ENCODE measurements around the gene SAMD10.
"Not testable (repeated sequence)": the region's sequence is repeated elsewhere in the genome, so short reads cannot be mapped to it uniquely, and the experiment has no call there.

SAMD10 gene

GRCh38 chr20:64023361-64024140 lies 44.1 kb upstream of the SAMD10 start:
- DNase-seq (ENCODE audit: low read depth): no peak
- no peak overlapping the region for H3K4me3 ChIP-seq (ENCODE audit: low read depth, low read length)
- TF ChIP-seq CTCF (conservative IDR thresholded peaks at IDR 0.05; ENCODE audit: low read depth, low read length): no peak

GRCh38 chr20:64022671-64023360 lies 43.4 kb upstream of the SAMD10 start:
- no peak for DNase-seq (ENCODE audit: low read depth)
- no peak for TF ChIP-seq CTCF (conservative IDR thresholded peaks at IDR 0.05; ENCODE audit: low read depth, low read length)
- no peak overlapping the region for H3K4me3 ChIP-seq (ENCODE audit: low read depth, low read length)

DNA sequence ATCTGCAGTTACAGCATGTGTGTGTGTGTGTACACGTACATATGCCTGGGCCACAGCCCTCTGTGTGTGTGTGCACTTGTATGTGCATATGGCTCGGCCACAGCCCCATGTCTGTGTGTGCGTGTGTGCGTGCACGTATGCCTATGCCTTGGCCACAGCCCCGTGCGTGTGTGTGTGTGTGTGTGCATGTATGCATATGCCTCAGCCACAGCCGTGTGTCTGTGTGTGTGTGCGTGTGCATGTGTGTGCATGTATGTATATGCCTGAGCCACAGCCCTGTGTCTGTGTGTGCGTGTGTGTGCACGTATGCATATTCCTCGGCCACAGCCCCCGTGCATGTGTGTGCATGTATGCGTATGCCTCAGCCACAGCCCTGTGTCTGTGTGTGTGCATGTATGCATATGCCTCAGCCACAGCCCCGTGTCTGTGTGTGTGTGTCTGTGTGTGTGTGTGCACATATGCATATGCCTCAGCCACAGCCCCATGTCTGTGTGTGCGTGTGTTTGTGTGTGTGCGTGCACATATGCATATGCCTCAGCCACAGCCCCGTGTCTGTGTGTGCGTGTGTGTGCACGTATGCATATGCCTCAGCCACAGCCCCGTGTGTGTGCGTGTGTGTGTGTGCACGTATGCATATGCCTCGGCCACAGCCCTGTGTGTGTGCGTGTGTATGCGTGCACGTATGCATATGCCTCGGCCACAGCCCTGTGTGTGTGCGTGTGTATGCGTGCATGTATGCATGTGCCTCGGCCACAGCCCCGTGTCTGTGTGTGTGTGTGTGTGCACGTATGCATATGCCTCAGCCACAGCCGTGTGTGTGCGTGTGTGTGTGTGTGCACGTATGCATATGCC lies 41.9 kb upstream of the SAMD10 start:
- no peak for DNase-seq (ENCODE audit: low read depth)

DNA sequence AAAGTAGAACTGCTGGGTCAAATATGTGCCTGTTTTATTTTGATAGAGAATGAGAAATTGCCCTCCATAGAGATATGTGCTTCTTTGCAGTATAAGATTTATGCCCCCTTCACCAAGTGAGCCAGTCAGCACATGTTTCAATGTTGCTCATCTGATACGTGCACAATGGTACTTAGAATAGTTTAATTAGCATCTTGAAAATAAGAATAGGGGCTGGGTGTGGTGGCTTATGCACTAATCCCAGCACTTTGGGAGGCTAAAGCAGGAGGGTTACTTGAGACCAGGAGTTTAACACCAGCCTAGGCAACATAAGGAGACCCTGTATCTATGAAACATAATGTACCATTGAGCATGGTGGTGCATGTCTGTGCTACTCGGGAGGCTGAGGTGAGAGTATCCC lies 36.2 kb upstream of the SAMD10 start:
- DNase-seq (ENCODE audit: low read depth): no peak
- H3K4me3 ChIP-seq (ENCODE audit: low read depth, low read length): no peak overlapping the region
- TF ChIP-seq CTCF (conservative IDR thresholded peaks at IDR 0.05; ENCODE audit: low read depth, low read length): no peak

More for the DNA sequence above, 41.9 kb upstream of the SAMD10 start:
- TF ChIP-seq CTCF (conservative IDR thresholded peaks at IDR 0.05; ENCODE audit: low read depth, low read length): no peak
- H3K4me3 ChIP-seq (ENCODE audit: low read depth, low read length): no peak overlapping the region

- not testable (repeated sequence) for DNase-seq (ENCODE audit: low read depth); H3K4me3 ChIP-seq (ENCODE audit: low read depth, low read length)
Observed at GRCh38 chr20:64012385-64013154, 33.1 kb upstream of the SAMD10 start.

DNA sequence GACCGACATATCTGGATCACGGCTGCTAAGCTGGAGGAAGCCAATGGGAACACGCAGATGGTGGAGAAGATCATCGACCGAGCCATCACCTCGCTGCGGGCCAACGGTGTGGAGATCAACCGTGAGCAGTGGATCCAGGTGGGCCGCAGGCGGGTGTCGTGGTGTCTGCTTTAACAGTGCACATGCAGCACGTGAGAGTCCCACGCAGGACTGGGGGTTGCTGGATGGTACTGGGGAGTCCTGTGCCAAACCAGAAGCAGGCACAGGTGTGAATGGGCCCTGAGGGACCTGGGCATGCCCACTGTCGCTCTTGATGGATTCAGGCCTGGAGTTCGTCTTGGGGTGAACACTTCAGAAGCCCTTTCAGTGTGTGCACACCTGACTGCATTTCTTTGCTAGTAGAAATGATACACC lies 31.9 kb upstream of the SAMD10 start:
- DNase-seq (ENCODE audit: low read depth): no peak
- H3K4me3 ChIP-seq (ENCODE audit: low read depth, low read length): no peak overlapping the region

More for the DNA sequence above, 31.9 kb upstream of the SAMD10 start:
- no peak for TF ChIP-seq CTCF (conservative IDR thresholded peaks at IDR 0.05; ENCODE audit: low read depth, low read length)
